NCI-H2171 treated with DMSO at 0.1 percent for 48 hours (cell line): ENCODE data around the gene CALML6.

Experiments
- DNase-seq: peaks from one replicate; lab custom pipeline; 2025; lab: John Stamatoyannopoulos, UW

The CALML6 gene

DNA sequence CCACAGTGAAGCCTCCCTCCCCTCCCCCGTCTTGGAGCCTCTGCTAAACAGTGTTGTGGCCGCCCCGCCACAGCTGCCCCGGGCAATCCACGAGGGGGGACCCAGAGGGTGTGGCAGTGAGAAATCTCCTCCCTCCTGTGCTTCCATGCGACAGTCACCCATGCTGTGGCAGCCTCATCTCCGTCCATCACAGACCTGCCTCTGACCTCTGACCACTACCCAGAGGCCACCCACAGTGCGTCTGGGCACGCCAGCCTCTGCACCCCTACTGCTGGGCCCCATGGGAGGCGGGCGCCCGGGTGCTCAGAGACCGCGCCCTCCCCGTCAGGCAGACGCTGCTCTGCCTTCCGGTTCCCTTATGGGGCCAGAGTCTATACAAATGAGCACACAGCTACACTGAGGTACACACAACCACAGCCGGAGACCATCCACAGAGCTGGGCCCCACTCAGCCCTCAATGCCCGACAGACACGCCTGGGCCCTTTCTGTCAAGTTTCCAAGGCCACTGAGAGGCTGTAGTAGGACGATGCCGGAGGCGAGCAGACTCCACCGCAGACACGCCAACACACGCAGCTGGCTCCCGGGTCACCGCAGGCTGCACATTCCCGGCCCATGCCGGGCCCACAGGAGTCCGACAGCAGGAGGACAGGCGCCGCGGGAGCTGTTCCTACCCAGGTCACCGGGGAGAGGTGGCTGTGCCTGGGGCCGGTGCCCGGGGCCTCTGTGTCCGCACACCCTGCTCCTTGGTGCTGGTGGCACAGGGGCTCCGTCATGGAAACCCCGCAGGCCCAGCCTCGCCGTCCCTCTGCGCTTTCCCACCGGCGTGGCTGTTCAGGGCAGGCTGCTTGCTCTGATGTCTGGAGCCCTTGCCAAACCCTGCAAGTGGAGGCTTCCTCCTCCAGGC lies 27.9 kb downstream of the CALML6 start:
- DNase-seq = no peak

DNA sequence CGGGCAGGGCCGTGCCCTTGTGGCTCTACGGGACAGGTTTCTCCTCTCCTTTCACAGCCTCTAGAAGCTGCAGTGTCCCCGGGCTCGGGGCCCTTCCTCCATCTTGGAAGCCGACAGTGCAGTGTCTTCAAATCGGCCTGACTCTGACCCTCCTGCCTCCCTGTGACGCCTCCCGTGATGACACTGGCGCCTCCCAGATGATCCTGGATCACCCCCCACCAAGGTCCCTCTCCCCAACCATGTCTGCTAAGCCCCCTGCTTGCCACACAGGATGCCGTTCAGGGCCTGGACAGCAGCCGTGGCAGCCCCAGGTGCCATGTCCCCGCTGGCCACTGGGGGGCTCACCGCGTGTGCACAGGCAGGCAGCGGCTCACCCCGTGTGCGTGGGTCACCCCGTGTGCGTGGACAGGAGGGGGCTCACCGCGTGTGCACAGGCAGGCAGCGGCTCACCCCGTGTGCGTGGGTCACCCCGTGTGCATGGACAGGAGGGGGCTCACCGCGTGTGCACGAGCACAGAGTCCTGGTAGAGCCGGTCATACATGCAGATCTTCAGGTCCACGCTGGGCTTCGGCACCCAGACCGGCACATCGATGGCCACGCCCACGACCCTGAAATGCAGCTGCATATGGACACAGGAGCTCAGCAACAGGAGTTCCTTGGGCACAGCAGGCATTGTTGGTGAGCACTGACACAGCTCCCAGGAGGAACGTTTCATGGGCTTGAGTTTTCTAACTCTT lies 28.9 kb downstream of the CALML6 start:
- peak; percentile 30 for DNase-seq

DNA sequence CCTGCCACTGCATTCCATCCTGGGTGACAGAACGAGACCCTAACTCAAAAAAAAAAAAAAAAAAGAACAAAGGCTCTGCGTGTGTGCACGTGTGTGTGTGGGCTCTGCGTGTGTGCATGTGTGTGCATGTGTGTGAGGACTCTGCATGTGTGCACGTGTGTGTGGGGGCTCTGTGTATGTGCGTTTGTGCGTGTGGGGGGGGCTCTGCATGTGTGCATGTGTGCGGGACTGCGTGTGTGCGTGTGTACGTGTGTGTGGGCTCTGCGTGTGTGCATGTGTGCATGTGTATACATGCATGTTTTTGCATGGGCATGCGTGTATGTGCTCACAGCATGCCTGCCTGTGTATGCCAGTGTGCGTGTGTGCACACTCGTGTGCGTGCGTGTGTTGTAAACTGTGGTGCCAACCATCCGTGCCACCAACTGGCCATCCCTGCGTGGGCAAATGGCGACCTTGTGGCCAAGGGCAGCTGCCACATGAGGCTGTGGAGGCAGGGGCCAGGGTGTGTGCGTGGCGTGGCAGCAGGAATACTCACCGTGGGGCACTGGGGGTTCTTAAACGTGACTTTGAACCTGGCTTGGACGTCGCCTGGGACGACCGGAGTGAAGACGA lies 30.8 kb downstream of the CALML6 start:
- no peak for DNase-seq

DNA sequence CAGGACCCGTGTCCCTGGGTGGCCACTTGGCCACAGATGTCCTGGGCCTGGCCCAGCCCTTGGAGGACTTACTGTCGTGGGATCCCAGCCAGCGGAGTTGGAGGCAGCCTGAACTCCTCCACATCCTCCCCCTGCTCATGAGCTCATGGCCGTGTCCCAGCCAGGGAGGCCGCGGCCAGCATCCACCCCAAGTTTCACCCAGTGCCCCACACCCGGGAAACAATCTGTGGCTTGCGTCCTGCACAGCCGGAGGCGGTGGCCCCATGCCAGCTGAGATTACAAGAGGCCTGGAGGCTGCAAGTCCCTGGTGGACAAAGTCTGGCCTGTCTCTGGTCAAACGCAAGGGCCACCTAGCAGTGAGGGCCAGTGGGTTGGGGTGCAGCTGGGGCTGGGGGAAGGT lies 31.5 kb downstream of the CALML6 start:
- no peak for DNase-seq

DNA sequence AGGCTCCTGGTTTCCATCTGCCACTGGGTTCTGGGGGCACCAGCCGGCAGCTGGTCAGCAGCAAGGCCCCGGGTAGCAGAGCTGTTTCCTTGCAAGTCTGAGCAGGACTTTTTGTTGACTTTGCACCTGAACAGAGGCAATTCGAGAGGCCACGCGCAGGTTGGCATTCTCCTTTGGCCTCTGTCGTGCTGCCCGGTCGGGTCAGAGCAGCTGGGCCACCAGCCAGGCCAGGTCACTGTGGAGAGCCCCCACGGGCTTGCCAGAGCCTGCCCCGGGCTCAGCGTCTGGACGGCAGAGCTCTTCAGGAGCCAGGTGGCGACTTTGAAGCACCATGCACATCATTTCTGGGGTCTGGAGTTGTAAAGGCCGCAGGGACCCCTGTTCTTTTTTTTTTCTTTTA lies 32.4 kb downstream of the CALML6 start:
- DNase-seq = peak; percentile 73

DNA sequence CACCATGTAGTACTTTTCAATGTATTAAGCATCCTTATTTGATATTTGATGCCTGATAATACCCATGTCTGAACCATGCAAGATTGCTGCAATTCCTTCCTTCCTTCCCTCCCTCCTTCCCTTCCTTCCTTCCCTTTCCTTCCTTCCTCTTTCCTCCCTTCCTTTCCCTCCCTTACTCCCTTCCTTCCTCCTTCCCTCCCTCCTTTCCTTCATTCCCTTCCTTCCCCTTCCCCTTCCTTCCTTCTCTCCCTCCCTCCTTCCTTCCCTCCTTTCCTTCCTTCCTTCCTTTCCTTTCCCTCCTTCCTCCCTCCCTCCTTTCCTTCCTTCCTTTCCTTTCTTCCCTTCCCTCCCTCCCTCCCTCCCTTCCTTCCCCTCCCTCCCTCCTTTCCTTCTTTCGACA lies 33.7 kb downstream of the CALML6 start:
- no peak for DNase-seq

DNA sequence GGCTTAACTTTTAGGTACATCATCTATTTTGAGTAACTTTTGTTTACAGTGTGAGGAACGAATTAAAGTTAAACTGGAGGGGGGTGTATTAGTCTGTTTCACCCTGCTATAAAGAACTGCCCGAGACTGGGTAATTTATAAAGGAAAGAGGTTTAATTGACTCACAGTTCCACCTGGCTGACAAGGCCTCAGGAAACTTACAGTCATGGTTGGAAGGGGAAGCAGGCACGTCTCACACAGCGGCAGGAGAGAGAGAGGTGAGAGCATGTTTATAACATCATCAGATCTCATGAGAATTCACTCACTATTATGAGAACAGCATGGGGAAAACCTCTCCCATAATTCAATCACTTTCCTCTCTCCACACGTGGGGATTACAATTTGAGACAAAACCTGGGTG lies 35.9 kb downstream of the CALML6 start:
- DNase-seq = no peak

DNA sequence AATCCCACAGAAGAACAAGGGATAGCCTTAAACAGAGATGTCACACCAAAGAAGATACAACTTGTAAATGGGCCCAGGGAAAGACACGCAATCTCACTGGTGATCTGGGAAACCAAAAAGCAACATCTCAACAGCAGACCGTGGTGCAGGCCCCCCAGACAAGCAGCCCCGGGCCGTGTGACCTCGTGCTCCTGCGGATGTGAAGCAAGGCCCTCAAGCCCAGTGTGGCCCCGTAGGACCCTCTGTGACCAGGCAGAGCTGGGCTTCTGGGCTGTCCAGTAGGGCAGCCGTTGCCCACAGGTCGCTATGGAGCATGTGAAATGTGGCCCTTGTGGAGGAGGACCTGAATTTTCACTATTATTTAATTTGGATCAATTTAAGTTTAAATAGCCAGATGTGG lies 39.0 kb downstream of the CALML6 start:
- DNase-seq = no peak

DNA sequence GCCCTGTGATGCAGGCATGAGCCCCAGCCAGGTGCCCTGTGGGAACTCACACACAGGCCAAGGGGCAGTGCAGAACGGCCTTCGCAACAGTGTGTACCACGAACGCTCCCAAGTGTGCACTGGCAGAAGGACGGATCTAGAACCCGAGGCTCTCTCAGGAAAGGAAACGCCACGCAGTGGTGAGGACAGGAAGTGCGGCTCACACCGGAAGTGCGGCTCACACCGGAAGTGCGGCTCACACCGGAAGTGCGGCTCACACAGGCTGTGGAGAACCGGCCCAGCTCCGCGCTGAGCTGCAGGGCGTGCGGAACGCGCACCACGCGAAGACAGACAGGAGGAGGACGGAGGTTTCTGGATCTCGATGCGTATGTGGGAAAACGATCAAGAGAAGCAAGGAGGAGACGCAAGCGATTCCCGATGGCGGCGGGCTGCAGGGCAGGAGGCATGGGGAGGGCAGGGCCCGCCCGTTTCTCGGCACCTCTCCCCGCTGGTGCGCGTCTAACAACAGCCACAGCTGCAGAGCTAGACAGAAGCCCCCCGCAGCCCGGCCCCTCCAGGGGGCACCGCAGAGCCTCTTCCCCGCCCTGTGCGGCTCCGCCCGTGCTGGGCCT lies 39.9 kb downstream of the CALML6 start:
- DNase-seq = no peak

DNA sequence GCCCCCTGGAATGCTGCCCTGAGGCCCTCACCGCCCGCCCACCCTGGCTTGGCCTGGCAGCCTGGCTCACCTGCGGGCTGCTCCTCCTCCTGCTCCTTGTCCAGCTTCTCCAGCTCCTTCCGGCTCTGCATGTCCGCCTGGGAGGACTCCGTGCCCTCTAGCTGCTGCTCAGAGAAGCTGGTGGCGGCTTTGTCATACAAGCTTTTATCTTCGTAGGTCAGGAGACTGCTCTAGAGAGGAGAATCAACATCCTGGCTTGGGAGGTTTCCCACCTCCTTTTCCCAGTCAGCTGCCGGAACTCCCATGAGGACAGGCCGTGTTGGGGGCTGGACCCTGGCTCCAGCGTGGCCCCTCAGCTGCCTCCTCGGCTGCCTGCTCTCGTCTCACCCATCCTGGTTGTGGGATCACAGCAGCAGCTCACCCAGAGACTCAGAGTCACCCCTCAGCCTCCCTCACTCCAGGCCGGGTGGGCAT lies 40.6 kb downstream of the CALML6 start:
- no peak for DNase-seq

DNA sequence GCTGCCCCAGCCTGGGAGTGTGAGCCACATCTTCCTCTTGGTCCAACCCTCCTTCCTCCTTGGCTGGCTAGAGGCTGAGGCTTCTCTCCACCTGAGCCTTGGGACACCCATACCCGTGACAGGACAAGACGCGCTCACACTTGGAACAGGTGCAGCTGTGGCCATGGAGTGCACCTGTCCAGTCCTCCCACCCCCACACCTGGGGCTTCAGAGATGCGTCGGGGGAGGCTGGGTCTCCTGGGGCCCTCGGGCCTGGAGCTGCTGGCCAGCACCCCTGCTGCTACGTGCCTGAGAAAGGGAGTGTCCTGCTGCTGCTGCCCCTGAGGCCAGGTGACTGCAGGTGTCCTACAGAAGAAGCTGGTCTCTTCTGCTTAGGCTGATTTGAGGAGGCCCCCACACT lies 41.0 kb downstream of the CALML6 start:
- no peak for DNase-seq

DNA sequence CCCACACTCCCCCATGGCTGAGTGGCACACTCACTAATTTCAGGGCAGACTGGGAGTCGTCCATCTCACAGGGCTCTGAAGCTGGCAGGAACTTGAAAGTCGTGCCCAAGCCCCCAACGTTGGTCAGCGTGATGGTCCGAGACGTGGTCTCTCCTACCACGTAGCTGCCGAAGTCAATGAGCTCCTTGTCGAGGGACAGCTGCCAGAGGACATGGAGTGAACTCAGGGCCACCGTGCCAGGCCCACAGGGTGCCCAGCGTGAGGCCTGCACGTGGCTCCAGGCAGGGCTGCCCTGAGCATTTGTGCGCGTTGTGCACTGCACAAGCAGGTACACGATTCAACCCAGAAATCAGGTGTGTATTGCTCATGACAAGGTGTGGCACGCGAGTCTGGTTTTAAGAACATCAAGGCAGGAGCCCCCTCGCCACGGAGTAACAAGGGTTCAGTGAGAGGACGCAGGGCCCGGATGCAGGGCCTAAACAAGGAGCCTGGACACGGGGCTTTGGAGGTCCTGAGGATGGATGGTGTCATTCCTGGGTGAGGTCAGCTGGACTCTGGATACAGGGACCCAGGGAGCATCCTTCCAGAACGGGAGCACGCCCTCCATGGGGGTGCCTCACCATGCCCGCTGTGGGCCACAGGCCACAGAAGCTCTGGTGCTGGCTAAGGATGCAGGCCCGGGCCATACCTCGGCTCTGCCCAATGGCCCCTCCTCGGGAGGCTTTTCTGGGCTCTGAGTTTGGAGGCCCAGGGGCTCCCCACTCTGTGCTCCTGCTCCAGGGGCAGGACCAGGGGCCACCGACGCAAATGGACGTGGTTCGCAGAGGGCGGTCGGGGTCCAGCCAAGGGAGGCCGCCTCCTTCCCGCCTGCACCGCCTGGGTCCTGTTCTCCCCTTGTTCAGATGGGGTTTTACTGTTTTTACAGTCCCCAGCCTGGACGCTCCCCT lies 41.8 kb downstream of the CALML6 start:
- DNase-seq = no peak

DNA sequence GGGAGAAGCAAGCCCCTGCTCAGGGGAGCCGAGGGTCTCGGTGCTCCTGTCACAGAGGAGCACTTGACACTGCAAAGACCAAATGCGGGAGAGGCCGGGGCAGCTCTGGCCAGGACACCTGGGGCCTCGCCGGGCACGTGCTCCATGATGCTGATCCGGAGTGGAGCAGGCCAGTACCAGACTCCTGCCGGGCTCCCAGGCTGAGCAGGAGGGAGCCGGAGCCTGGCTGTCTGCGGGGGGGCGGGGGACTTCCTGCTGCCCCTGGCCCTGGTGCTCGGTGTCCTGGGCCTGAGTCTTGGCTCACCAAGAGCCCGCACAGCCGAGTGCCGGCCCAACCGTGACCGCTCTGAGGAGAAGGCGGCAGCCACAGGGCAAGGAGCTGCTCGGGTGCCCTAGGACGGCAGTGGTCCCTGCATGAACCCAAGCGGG lies 42.5 kb downstream of the CALML6 start:
- no peak for DNase-seq

DNA sequence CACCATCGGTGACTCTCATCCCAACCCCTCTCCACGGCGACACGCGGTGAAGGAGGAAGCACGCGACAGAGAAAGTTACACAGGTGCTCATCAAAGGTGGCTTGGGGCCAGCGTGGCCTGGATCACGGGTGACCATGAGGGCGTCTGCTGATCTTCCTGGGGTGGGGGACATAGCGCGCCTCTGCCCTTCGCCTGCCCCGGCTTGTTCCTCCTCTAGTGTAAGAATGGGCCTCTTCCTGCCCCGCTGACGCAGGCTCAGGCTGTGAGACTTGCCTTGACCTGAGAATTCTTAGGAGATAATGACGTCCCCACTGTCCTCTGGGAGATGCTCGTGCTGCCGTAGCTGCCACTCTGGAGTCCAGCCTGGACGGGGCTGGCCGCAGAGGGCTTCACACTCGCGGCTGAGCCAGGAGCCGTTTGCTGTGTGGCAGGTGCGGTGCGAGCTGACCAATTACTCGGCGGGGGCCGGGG lies 43.0 kb downstream of the CALML6 start:
- no peak for DNase-seq

DNA sequence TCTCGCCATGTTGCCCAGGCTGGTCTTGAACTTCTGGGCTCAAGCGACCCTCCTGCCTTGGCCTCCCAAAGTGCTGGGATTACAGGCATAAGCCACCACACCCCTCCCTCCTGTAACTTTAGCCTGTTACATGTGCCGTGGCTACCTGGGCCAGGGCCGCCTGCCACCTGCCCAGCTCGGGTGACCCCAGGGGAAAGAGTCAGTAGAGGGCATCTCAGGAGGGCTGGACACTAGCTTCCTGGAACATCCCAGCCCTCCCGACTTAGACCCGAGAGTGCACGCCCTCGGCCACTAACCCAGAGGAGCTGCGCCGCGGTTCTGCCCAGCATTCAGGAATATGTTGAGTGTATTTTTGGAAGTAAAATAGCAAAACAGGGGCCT lies 44.4 kb downstream of the CALML6 start:
- DNase-seq = no peak

DNA sequence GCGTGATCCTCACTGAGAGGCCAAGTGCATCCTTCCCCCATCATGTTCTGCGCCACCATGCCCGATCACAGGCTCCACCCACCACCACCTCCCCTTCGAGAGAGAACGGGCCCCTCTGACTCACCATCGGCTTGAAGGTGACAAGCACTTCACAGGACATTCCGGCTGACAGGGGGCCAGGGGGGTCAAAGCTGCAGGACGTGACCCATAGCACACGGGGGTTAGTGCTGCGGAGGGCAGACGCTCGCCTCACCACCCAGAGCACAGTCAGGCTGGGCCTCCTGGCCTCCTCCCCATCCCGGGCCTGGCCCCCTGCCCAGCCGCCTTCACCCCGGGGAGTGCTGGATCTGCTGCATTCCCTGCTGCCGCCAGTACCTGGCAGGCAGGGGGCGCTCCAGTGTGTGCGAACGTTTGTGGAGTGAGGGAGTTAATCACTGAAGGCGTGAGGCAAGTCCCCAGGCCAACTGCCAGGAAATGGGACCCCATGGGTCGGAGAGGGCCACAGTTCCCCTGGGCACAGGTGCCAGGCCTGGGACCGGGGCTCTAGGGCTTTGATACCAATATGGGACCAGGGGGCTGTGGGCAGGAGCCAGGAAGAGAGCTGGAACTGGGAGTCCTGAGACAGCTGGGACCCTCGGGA lies 44.9 kb downstream of the CALML6 start:
- peak; percentile 76 for DNase-seq

DNA sequence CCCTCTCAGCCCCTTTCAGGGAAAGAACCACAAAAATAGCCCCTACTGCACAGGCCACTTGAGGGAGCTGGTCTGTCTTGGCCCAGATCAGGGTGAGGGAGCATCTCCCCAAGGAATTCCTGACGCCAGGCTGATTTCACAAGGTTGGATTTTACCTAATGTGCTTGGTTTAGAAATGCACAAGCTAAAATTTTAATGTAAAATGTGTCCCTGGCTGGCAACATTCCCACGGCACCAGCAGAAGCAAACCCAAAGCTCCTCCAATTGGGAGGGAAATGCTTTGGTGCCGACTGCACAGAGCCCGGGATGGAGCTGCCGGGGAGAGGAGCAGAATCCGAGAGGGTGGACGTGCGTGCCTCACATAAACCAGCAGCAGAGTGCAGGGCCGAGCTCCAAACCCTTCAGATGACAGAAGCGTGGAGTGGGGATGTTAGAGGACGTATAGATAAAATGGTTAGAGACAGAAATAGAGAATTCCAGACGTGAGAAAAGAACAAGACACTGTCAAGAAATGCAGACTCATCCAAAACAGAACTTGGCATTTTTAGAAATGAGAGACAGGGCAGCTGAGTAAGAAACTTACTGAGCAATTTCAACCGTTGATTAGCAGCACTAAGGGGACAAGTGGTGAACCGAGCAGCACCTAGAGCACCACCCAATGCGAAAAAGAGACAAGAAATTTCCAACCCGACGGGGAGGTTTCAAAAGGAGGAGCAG lies 45.6 kb downstream of the CALML6 start:
- DNase-seq = no peak

DNA sequence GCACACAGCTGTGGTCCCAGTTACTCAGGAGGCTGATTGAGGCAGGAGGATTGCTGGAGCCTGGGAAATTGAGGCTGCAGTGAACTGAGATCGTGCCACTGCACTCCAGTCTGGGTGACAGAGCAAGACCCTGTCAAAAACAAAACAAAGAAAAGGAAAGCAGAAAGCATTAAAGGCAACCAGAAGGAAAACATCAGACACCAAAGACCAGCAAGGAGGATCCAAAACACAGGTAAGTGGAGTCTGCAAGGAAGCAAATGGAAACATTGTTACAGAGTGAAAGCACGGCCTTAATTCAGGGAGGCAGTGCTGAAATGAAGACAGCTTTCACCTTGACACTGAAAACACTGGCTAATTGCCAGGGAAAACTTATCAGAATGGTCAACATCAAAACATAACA lies 47.7 kb downstream of the CALML6 start:
- DNase-seq = no peak

DNA sequence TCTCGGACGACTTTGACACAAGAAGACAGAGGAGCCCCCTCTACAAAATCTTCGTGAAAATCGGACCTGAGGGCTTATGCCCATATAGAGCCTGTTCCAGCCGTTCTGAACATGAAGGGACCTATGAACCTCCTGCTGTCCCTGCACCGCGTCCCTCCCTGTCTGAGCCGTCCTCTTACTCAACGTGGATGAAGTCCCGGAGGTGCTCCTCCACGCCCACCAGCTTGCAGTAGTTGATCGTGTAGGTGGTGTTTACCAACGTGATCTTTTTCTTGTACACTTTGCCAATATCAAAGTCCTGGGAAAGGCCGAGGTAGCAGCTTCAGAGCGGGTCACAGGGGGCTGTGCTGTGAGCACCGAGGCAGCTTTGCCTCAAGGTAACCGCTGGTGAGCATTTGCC lies 48.5 kb downstream of the CALML6 start:
- no peak for DNase-seq

DNA sequence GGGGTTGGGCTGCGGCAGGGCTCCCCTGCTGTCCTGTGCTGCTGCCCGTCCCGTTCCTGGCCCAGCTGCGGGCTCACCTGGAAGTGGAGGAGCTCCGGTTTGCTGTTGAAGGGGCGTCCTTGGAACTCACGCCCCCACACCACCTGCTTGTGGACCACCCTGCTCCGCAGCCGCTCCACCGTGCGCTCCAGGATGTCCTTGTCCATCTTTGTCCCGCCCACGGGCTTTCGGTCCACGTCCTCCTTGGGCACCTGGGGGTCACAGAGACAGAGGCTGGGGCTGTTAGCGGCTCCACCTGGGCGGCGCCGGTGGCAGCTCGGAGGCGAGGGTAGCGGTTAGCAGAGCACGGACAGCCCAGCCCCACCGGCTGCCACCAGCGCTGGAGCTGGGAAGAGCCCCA lies 49.8 kb downstream of the CALML6 start:
- no peak for DNase-seq
